B cell (primary cell): Measurements from ENCODE around the gene TMC8.

Experiments
- CTCF ChIP-seq: fragments of 200-600 bp; IDR thresholded peaks from one replicate; pipeline ENCODE4 v1.8.0; 2022; ENCODE audit warnings: antibody characterized with exemption, mild to moderate bottlenecking
- EZH2 ChIP-seq: IDR thresholded peaks from 2 replicates; pipeline ENCODE4 v1.6.1; 2012; ENCODE audit warnings: borderline replicate concordance, low read depth, mild to moderate bottlenecking, moderate library complexity, low read length; ENCODE audit not compliant: insufficient read depth, poor library complexity, severe bottlenecking

- TF ChIP-seq CTCF = no peak
- no peak for TF ChIP-seq EZH2
Measured at GRCh38 chr17:78135858-78136500, 5.4 kb downstream of the TMC8 start.
